Mucosa of rectum (tissue), 2 donors: ENCODE results near the gene TIMM50.

Source experiments
- H3K27ac ChIP-seq, 2 donors: one replicate each; pipeline ENCODE4 v1.7.0; 2013; ENCODE audit warnings: inconsistent platforms in 2 of 2, low read depth in 2 of 2, low read length in 2 of 2
- H3K27me3 ChIP-seq, 2 donors: one replicate each; pipeline ENCODE4 v1.7.0; 2013; ENCODE audit warnings: low read length in 2 of 2; ENCODE audit not compliant: control insufficient read depth in 2 of 2, insufficient read depth in 2 of 2
- H3K36me3 ChIP-seq, 2 donors: one replicate each; pipeline ENCODE4 v1.7.0; 2013; ENCODE audit warnings: low read length in 2 of 2; ENCODE audit not compliant: control insufficient read depth in 2 of 2, insufficient read depth in 2 of 2
- H3K4me1 ChIP-seq, 2 donors: one replicate each; pipeline ENCODE4 v1.7.0; 2013; ENCODE audit warnings: low read length in 2 of 2, mild to moderate bottlenecking in 1 of 2; ENCODE audit not compliant: control insufficient read depth in 2 of 2, insufficient read depth in 2 of 2
- H3K4me3 ChIP-seq, 2 donors: one replicate each; pipeline ENCODE4 v1.7.0; 2013; ENCODE audit warnings: low read length in 2 of 2
- H3K9ac ChIP-seq, 2 donors: one replicate each; pipeline ENCODE4 v1.7.0; 2013; ENCODE audit warnings: low read length in 2 of 2, low read depth in 1 of 2, mild to moderate bottlenecking in 1 of 2
- H3K9me3 ChIP-seq, 2 donors: one replicate each; pipeline ENCODE4 v1.7.0; 2013; ENCODE audit warnings: low read length in 2 of 2; ENCODE audit not compliant: control insufficient read depth in 2 of 2
- donor health status: healthy.
- donor health status: Normal muscosa, but diverticular disease.

TIMM50 gene

DNA sequence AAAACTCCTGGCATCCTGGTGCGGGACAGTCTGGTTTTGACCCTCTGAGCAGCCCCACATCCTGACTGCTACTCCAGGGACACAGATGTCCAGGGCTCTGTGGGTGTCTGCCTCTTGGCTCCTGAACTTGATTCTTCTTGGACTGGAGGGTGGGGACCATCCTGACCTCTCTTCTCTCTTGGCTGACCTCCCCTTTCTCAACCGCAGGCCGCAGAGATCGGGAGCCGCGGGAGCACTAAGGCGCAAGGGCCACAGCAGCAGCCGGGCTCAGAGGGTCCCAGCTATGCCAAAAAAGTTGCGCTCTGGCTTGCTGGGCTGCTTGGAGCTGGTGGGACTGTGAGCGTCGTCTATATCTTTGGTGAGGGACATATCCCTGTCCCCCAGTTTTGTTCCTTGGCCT, 1.0 kb downstream of the TIMM50 start:
- Histone ChIP-seq H3K4me3 (peak overlapping the region; percentile 96 to 98), H3K9ac (peak overlapping the region; percentile 87 to 95)

DNA sequence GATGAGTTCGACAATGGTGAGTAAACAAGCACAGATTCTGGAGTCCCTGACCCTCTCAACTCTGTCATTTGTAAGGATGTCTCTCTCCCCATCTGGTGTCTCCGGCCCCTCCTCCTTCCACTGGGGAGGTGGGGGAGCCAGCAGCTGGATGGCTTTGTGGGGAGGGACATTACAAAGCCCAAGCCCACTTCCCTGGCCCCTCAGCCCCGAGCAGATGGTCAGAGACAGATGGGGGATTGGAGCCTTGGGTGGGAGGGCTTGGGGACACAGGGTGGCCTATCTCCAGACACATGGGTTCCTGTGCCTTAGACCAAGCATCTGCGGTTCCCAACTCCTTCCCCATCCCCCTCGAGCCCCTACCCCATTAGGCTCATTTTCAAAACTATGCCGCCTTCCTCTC, 2.5 kb downstream of the TIMM50 start:
- Histone ChIP-seq H3K27ac (no peak overlapping the region), H3K4me1 (peaks cover 13 to 14% of the 10 kb centered on the region in 2 donors), H3K36me3 (peaks cover 7 to 20% of the 10 kb centered on the region in 2 donors), H3K4me3 (no peak overlapping the region), H3K9ac (no peak overlapping the region), H3K27me3 (no peaks in the 10 kb centered on the region), H3K9me3 (no peaks in the 10 kb centered on the region)

More for the DNA sequence above, 1.0 kb downstream of the TIMM50 start:
- H3K27me3 ChIP-seq = no peaks in the 10 kb centered on the region
- peaks cover 13 to 14% of the 10 kb centered on the region in 2 donors for H3K4me1 ChIP-seq
- peaks cover 3 to 14% of the 10 kb centered on the region in 2 donors for H3K36me3 ChIP-seq
- no peak overlapping the region for H3K27ac ChIP-seq
- H3K9me3 ChIP-seq = no peaks in the 10 kb centered on the region

DNA sequence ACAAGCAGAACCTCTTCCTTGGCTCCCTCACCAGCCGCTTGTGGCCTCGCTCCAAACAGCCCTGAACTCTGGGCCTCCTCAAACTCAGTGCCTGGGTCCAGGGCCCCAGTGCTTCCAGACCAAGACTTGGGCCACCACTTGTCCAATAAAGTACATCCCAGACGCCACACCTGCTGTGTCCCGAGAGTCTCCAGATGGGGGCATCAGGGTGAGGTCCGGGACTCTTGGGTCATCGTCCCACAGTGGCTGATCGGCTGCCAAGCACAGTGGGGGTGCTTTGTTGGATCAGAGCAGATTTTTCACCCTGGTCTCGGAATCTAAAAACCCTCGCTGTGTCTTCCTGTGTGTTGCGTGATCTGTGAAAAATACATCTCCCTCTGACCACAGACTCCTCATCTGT, 9.1 kb downstream of the TIMM50 start:
- Histone ChIP-seq H3K36me3 (peaks cover 19 to 43% of the 10 kb centered on the region in 2 donors), H3K9ac (no peak overlapping the region), H3K27ac (no peak overlapping the region), H3K4me3 (no peak overlapping the region), H3K9me3 (no peaks in the 10 kb centered on the region), H3K27me3 (no peaks in the 10 kb centered on the region), H3K4me1 (no peaks in the 10 kb centered on the region)

DNA sequence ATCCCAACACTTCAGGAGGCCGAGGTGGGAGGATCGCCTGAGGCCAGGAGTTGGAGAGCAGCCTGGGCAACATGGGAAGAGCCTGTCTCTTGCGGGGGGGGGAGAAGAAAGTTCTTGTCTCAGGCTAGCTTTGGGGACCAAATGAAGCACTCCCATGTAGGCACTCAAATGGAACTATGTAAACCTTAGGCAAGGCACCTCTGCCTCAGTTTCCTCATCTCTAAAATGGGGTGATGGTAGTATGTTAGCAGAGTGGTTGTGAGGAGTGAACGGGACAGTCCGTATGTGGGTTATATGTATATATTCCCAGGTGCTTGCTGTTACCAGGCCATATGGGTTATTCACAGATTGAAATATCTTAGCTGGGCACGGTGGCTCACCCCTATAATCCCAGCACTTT, 11.6 kb downstream of the TIMM50 start:
- Histone ChIP-seq H3K9ac (no peak overlapping the region), H3K27ac (no peak overlapping the region), H3K27me3 (peaks cover 0 to 3% of the 10 kb centered on the region in 2 donors), H3K4me3 (no peak overlapping the region), H3K4me1 (no peaks in the 10 kb centered on the region), H3K36me3 (peaks cover 16 to 28% of the 10 kb centered on the region in 2 donors), H3K9me3 (no peaks in the 10 kb centered on the region)

- Histone ChIP-seq H3K9me3 (no peaks in the 10 kb centered on the region), H3K4me1 (no peaks in the 10 kb centered on the region)
These were observed 12.2 kb downstream of the TIMM50 start for GRCh38 chr19:39492788-39493187.

DNA sequence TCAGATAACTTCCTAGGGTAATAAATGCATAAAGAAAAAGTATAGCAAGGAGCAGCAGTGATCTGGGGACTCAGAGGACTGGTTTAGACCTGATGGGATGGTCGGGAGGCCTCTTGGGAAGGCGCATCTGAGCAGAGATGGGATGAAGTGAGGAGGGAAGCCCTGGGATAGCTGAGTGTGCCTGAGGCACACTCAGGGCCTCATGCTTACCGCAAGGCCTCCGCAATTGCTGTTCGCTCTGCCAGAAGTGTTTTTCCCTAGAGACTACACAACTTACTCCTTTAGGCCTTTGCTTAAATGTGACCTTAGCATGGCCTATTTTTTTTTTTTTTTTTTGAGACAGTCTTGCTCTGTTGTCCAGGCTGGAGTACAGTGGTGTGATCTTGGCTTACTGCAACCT, 14.0 kb downstream of the TIMM50 start:
- H3K4me3 ChIP-seq = no peak overlapping the region
- peaks cover 17% of the 10 kb centered on the region in 2 donors for H3K27me3 ChIP-seq
- H3K36me3 ChIP-seq = peaks cover 2 to 10% of the 10 kb centered on the region in 2 donors
- H3K9me3 ChIP-seq = no peaks in the 10 kb centered on the region
- H3K9ac ChIP-seq = no peak overlapping the region
- peaks cover 6 to 8% of the 10 kb centered on the region in 2 donors for H3K4me1 ChIP-seq
- no peak overlapping the region for H3K27ac ChIP-seq

More at GRCh38 chr19:39492788-39493187, 12.2 kb downstream of the TIMM50 start:
- Histone ChIP-seq H3K9ac (no peak overlapping the region), H3K36me3 (peaks cover 15 to 28% of the 10 kb centered on the region in 2 donors), H3K27me3 (peaks cover under 1 to 3% of the 10 kb centered on the region in 2 donors), H3K27ac (no peak overlapping the region), H3K4me3 (no peak overlapping the region)

DNA sequence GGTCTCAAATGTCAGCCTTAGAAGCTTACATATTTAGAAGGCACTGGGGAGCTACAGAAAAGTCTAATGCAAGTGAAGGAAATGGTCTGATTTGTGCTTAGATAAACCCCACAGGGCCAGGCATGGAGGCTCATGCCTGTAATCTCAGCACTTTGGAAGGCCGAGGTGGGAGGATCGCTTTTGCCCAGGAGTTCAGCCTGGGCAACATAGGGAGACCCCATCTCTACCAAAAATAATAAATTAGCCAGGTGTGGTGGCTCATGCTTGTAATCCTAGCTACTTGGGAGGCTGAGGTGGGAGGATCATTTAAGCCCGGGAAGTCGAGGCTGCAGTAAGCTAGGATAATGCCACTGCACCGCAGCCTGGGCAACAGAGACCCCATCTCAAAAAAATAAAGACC, 15.4 kb downstream of the TIMM50 start:
- H3K36me3 ChIP-seq = peaks cover 0 to under 1% of the 10 kb centered on the region in 2 donors
- H3K4me1 ChIP-seq = peaks cover 6 to 8% of the 10 kb centered on the region in 2 donors
- peaks cover 26 to 27% of the 10 kb centered on the region in 2 donors for H3K27me3 ChIP-seq
- no peak overlapping the region for H3K9ac ChIP-seq
- no peak overlapping the region for H3K27ac ChIP-seq
- H3K9me3 ChIP-seq = no peaks in the 10 kb centered on the region
- H3K4me3 ChIP-seq = no peak overlapping the region

GRCh38 chr19:39497701-39497995, 17.0 kb downstream of the TIMM50 start:
- H3K9ac ChIP-seq = no peak overlapping the region
- H3K4me1 ChIP-seq = peaks cover 8% of the 10 kb centered on the region in 2 donors
- no peak overlapping the region for H3K4me3 ChIP-seq
- H3K36me3 ChIP-seq = no peaks in the 10 kb centered on the region
- H3K27ac ChIP-seq = no peak overlapping the region
- peaks cover 26 to 31% of the 10 kb centered on the region in 2 donors for H3K27me3 ChIP-seq
- no peaks in the 10 kb centered on the region for H3K9me3 ChIP-seq

DNA sequence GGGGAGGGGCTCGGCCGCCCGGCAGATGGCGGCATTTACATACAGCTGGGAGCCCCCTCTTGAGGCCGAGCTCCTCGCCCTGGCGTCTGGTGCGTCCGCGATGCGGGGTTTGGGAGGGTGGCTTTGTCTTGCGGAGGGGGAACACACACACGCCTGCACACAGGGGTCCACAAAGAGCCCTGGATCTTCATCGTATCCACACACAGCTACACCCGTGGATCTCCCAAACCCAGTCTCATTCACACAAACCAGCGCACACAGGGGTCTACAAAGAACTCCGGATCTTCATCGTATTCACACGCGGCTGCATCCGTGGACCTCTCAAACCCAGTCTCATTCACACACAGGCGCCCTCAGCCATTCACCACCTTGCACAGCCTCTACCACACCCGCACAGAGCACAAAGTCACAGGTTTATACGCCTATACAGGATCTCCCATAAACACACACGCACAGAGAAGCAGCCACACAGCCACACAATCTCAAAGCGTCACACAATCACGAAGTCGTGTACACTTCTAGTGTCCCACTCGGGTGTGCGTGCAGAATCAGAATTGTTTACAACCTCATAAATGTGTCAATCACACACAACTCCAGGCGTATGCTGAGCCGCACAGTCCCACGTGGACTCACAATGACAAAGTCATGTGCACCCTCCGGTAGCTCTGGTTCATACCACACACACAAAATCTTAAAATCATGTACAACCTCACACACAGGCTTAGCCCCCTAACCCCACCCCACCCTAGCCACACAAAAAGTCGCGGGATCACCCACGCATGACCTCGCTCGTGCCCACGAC, 17.6 kb downstream of the TIMM50 start:
- peaks cover 26 to 31% of the 10 kb centered on the region in 2 donors for H3K27me3 ChIP-seq
- H3K27ac ChIP-seq = no peak overlapping the region
- no peaks in the 10 kb centered on the region for H3K36me3 ChIP-seq
- peak overlapping the region in 1 of 2 donors; percentile 48 for H3K4me3 ChIP-seq
- no peaks in the 10 kb centered on the region for H3K9me3 ChIP-seq
- H3K9ac ChIP-seq = no peak overlapping the region
- peaks cover 8 to 9% of the 10 kb centered on the region in 2 donors for H3K4me1 ChIP-seq

- peaks cover 30 to 31% of the 10 kb centered on the region in 2 donors for H3K27me3 ChIP-seq
These were observed 18.4 kb downstream of the TIMM50 start, which contains the start of gene DLL3 for GRCh38 chr19:39498798-39499642. TSS of gene DLL3 (plus strand) at chr19:39498947. CDS start at chr19:39498975, 28 bp downstream.

More at GRCh38 chr19:39498798-39499642, 18.4 kb downstream of the TIMM50 start, which contains the start of gene DLL3:
- H3K9me3 ChIP-seq = no peaks in the 10 kb centered on the region
- no peaks in the 10 kb centered on the region for H3K36me3 ChIP-seq
- H3K9ac ChIP-seq = no peak within 1 kb of the TSS
- peaks cover 8 to 9% of the 10 kb centered on the region in 2 donors for H3K4me1 ChIP-seq
- H3K27ac ChIP-seq = no peak within 1 kb of the TSS
- H3K4me3 ChIP-seq = peak within 1 kb of the TSS in 1 of 2 donors; percentile 48
